ENCODE results near the gene TMEM117. TPM values are rescaled to one million over a fixed set of nuclear protein-coding genes. Genes with fewer than 3 reads are reported as not detected.

Gene TMEM117
- total and polyA plus RNA-seq, 2 donors (not counting 3 experiments of a cell fraction or from before 2014, with no cell fraction given), result 1.2 to 3.8 TPM

GRCh38 chr12:44347145-44347544 lies 511.3 kb downstream of the TMEM117 start:
- H3K79me2 ChIP-seq (ENCODE audit: control insufficient read depth, insufficient read depth, low read length), result no peaks in the 10 kb centered on the region
- H3K9me3 ChIP-seq (replicated peaks; ENCODE audit: control insufficient read depth, insufficient read depth, low read length), result no peaks in the 10 kb centered on the region
- POLR2A ChIA-PET, result no interaction called here
- no peak overlapping the region for H3K9ac ChIP-seq (replicated peaks; ENCODE audit: extremely low read depth, insufficient read depth, low read length)
- H3K4me2 ChIP-seq (ENCODE audit: insufficient read depth, low read length), result no peak overlapping the region
- no peak overlapping the region for H2AFZ ChIP-seq (ENCODE audit: low read depth, low read length)
- intact Hi-C loops (cut with micrococcal nuclease) (no loop called here), dilution Hi-C loops (cut with MboI; ENCODE audit: extremely low pct_ligation_motif_present, low sequenced_read_pairs) (no loop called here)
- H3K27me3 ChIP-seq (ENCODE audit: control insufficient read depth in 2 of 2, insufficient read depth in 2 of 2, low read length in 2 of 2), result no peaks in the 10 kb centered on the region
- H4K20me1 ChIP-seq (replicated peaks; ENCODE audit: control insufficient read depth, extremely low read depth, insufficient read depth, low read length), result no peaks in the 10 kb centered on the region
- DNase-seq (ENCODE audit: low read depth, low spot score) (no peak), FAIRE-seq (no peak)
- TF ChIP-seq MAX (IDR thresholded peaks at IDR 0.05; ENCODE audit: insufficient read depth, insufficient read length), result no peak
- no peak for TF ChIP-seq GATA2 (IDR thresholded peaks at IDR 0.05; ENCODE audit: insufficient read depth, insufficient read length, low read depth, low read length)
- no peak for TF ChIP-seq POLR2A (IDR thresholded peaks at IDR 0.05; ENCODE audit: low read depth, low read length)
- TF ChIP-seq POLR2AphosphoS5 (IDR thresholded peaks at IDR 0.05; ENCODE audit: insufficient read depth, low read depth, low read length), result no peak
- TF ChIP-seq CTCF (IDR thresholded peaks at IDR 0.05; ENCODE audit: extremely low read depth in 1 of 2, insufficient read depth in 1 of 2, low read depth in 1 of 2, low read length in 2 of 2), result no peak
- no peak for TF ChIP-seq JUN (IDR thresholded peaks at IDR 0.05; ENCODE audit: borderline replicate concordance, insufficient read depth, insufficient read length, low read depth)
- TF ChIP-seq MYC (IDR thresholded peaks at IDR 0.05; ENCODE audit: low read depth, low read length), result no peak
- no peak for TF ChIP-seq FOS (IDR thresholded peaks at IDR 0.05; ENCODE audit: borderline replicate concordance, insufficient read depth, low read length)
- no peak for TF ChIP-seq EZH2 (IDR thresholded peaks at IDR 0.05; ENCODE audit: borderline replicate concordance, low read depth, low read length, severe bottlenecking)
- no peaks in the 10 kb centered on the region for H3K9me1 ChIP-seq (replicated peaks; ENCODE audit: control insufficient read depth, extremely low read depth, insufficient read depth, low read length)
- no peak overlapping the region for H3K4me3 ChIP-seq (replicated peaks in 1 of 3; ENCODE audit: insufficient read depth in 1 of 3, low read depth in 1 of 3, low read length in 3 of 3)
- no peak overlapping the region for H3K27ac ChIP-seq (ENCODE audit: insufficient read depth, low read depth, low read length)
- CTCF ChIA-PET, result no interaction called here
- BruUV-seq (replicated peaks), result no TSS peak
- H3K36me3 ChIP-seq (ENCODE audit: control insufficient read depth in 2 of 2, extremely low read depth in 1 of 2, insufficient read depth in 2 of 2, low read length in 2 of 2), result no peaks in the 10 kb centered on the region
- no peaks in the 10 kb centered on the region for H3K4me1 ChIP-seq (ENCODE audit: control insufficient read depth, extremely low read depth, insufficient read depth, low read length)

All from endothelial cell of umbilical vein (primary cell).